ENCODE data around the gene TBC1D7. TPM values are rescaled to one million over a fixed set of nuclear protein-coding genes. Genes with fewer than 3 reads are reported as not detected.

The TBC1D7 gene
- total RNA-seq, 4 donors from 2014 or later, result 6.9 to 10.7 (median 9.6) TPM

Other genes starting within 250 kb of the TBC1D7 start
- gene GFOD1, start 159.1 kb upstream of the TBC1D7 start, total RNA-seq, result 10 to 100 TPM in 1 of 4 donors, 1 to 10 TPM in 3; 4.2 to 18.4 (median 8.5) TPM
- gene SIRT5, start 246.1 kb upstream of the TBC1D7 start, total RNA-seq, result 10 to 100 TPM; 10.5 to 20.4 (median 12.4) TPM

Measured in thyroid gland (tissue), 4 donors.